HTERT RPE-1 (cell line): ENCODE data around the gene TTC7B.

Experiments used
- in situ Hi-C: fragments of 300-500 bp; cut with MboI; formaldehyde crosslinking; loops from 4 replicates; pipeline ENCODE4 v1.14.3; 2020; ENCODE audit warnings: low sequenced_read_pairs

The TTC7B gene

DNA sequence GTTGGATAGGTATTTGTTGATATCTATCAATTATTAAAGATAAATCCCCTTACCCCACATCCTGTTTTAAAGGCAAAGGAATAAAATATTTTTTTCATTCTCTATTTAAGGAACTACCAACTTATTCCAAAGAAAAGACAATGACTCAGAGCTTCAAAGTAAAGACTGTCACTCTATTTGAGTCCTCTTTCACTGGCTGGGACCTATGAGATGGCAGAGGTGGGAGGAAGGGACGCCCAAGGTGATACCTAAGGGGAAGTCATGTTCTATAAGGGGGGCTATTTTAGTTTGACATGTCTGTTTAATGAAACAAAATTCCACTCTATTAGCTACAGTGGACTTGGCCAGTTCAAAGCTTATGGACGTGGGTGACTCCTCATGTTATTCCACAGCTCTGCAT lies 209.8 kb downstream of the TTC7B start:
- in situ Hi-C loops, result no loop called here

DNA sequence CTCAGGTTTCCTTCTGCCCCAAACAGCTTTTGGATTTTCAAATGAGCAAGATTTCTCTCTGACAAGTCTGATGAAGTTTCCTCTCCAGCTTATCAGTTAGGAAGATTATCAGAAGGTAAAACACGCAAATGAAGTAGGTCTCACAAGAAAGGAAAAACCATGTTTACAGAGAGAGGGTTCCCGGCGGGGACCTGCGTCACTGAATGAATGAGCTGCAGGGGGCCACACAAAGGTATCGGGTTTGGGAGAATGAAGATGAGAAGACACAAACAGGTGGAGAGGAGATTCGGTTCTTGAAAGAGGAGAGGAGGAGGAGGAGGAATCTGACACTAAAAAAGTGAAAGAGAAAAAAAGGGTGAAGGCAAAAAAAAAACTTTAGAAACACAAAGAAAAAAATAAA lies 210.8 kb downstream of the TTC7B start:
- in situ Hi-C loops, result no loop called here

DNA sequence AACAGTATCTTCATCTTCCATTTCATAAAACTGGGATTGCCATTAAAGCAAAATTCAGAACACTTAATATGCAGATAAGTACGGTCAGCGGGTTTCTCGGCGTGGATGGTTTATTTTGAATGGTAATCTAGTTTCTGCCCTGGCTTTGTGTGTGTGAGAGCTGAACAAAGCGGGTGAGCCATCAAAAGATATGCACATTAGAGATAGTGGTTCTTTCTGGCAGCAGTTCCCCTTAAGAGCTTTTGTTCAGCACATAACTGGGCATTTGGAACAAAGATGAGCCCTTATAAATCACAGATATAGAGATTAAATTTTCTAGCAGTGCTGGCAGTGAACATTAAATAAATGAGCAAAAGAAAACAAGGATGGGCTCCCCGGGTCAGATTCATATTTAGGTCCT lies 211.9 kb downstream of the TTC7B start:
- in situ Hi-C loops, result no loop called here

DNA sequence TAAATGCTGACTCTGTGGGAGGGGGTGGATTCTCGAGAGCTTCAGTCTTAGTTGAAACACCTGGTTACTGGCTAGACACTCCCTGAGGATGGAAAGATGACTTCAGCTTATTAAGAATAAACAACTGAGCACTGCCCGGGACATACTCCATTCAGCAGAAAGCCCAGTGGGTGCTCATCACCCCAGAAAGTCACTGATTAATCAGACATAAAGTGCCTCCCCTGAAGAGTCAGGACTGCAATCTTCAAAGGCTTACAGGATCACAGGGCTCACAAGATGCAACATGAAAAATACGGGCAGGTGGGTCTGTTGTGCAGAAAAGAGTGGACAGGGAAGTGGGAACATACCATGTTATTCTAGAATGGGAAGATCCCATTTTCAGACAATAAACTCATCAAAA lies 212.4 kb downstream of the TTC7B start:
- in situ Hi-C loops, result no loop called here

DNA sequence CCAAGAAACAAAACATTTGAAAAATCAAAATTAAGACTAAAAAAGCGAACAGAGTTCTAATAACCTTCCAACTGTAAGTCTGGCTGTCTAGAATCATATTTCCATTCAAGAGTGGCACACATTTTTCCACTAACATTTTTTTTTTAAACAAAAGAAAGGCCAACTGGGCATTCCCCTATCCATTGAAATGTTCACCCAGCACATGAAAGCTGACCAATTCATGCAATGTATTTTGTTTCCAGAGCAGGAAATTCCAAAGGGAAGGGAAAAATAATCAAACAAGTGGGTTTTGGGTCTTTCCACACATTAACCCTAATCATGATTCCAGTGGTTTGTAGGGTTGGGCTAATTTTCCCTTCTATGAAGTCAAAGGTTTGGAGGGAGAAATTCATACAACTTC lies 212.9 kb downstream of the TTC7B start:
- in situ Hi-C loops, result no loop called here

DNA sequence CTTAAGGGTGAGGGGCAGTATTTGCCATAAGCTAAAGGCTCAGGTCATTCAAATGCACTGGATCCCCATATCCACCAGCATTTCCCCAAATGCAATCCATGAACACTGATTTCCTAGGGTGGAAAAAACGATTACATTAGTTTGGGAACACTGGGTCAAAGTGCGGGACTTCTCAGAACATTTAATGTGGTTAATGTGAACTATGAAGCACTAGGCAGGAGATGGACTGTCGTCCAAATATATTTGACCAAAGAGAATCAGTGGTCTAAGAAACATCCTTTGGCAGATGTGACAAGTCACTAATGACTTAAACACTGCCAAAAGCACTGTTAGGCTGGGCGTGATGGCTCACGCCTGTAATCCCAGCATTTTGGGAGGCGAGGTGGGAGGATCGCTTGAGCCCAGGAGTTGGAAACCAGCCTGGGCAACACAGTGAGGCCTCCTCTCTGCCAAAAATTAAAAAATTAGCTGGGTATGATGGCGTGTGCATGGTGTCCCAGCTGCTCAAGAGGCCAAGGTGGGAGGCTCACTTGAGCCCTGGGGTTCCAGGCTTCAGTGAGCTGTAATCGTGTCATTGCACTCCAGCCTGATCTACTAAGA lies 214.0 kb downstream of the TTC7B start:
- in situ Hi-C loops, result no loop called here

DNA sequence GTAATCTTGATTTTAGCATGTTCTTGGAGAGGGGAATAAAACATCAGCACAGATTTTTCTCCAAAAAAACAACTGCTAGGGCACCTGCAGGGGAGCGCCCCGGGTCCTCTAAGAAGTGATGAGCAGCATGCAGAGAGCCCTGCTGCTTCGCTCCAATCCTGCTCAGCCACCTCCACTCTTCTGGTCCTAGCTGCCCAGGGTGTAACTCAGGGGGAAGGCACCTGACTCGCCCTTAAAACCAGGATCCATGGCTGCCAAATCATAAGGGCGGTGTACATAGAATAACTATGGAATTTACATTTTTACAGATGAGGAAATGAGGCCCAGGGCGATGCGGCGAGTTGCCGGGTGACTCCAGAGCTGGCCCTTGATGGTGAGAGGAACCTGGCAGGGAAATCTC lies 214.7 kb downstream of the TTC7B start:
- in situ Hi-C loops, result no loop called here

DNA sequence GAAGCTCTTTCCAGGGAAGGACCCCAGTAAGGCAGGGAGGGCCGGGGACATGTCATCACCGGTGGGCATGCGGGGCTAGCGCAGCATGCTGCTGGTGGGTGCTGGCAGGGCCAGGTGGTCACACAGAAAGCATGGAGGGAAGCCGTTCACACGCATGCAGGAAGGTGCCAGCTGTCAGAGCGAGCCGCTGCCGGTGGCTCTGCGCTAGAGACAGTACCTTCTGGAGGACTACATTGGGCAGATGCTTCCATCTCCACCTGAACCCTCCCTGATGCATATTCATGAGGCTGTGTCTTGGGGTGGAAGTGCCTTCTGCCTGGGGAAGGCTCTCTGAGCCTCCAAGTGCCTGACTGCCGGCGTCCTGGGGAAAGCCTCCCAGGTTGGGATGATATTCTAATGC lies 215.6 kb downstream of the TTC7B start:
- in situ Hi-C loops, result no loop called here

DNA sequence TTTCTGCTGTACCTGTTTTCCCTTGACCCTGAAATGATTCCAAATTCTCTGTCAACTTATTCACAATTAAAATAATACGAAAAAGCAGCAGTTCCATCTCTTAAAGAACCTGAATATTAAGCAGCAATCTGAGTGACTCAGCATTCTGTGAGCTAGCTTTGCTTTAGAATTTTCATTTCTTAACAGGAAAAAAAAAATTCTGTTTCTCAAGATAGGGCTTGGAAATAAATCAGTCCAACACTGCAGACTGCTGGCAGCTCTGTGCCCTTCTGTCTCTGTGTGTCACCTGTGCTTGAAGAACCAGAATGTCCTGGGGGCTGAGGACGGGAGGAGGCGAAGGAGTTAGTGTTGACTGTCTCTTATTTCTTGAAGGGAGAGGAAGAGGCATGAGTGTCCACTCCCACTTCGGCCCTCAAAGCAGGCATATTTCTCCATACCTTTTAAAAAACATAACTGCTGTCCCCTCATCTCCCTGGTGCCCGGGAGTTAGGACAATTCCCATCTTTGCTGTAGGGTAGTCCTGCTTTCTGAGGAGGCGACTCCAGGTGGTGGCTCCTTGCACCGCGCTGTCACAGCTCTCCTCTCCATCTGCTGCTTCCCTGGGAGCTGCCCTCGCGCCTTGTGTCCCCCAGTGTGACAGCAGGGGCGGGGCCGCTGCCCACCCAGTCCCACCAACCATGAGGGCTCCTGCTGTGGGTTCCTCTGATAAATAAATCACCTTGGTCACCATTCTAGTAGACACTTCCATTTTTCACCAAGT lies 216.3 kb downstream of the TTC7B start:
- in situ Hi-C loops, result no loop called here

DNA sequence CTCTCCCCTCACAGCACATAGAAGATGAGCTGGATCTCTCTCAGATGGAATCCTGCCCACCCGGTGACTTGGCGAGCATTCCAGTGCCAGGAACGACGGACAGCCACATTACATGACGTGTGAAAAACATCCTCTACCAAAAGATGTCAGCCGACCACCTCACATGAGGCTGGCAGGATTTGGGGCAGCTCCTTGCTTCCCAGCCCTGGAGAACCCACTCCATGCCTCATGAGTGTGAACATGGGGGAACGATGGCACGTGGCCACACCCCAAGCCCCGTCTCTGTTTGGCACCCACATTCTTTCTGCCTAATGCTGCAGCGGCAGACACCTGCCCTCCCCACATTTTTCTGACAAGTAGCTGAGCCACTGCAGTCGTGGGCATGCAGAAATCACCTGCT lies 216.9 kb downstream of the TTC7B start:
- in situ Hi-C loops, result no loop called here

DNA sequence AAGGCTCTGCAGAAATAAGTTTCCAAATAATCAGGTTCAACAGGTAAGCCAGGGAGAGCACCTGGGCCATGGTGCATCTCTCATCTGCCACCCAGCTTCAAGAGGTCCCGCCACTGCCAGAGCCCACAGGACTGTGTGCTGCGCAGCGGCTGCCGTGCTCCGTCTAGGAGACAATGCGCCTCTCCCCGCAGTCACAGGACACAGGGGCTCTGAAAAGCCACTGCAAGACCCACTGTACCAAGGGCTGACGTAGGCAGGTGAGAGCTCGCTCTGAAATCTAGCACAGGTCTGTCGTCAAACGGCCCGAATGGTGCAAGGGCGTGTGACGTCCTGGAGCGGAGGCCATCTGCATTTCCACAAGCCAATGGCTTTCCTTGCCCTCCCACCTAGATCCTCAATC lies 218.3 kb downstream of the TTC7B start:
- in situ Hi-C loops, result no loop called here

DNA sequence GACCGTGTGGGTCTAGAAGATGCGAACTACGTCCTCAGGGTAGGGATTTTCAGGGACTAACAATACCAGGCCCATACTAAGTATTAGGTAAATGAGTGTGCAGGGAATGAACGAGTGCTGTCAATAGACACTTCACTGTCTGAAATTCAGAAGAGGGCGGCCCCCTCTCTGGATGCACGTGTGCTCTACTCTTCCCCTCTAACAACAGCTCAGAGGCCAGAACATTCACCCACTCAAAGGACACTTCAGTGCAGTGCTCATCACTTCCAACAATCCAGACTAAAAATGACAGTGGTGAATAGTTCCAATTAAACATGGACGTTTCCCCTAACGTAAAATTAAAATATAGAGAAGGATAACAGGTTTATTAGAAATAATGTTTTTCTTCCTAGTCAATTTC lies 219.5 kb downstream of the TTC7B start:
- in situ Hi-C loops, result no loop called here

DNA sequence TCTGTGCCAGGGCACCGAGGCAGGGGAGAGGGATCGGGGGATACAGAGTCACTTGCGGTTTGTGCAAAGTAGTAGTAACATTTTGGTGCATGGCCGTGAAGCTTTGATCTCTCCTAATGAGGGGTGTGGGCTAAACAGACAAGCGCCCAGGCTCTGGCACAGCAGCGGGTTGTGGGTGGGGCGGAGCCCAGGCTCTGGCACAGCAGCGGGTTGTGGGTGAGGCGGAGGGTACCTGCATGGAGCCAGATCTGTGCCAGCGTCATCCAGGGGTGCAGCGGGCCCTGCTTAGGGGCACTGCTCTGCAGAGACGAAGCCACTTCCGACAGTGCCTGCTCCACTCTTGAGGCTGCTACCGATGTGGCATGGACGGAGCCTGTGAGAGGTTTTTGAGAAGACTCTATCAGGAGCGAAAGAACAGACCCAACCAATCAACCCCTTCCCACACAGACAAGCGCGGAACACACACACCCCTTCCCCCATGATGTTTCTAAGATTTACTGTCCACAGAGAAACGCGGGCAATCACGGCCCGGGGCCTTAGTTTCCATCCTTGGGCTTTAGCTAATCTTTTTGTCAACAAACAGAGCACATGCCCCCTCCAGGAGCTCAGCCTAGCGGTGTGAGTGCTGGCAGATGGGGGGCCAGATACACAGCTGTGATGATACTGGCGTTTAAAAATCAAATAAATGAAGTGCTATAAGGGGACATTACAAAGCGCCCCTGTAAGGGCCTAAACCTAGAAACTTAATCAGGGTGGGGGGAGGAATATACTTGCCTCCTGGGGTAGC lies 222.8 kb downstream of the TTC7B start:
- in situ Hi-C loops, result no loop called here

DNA sequence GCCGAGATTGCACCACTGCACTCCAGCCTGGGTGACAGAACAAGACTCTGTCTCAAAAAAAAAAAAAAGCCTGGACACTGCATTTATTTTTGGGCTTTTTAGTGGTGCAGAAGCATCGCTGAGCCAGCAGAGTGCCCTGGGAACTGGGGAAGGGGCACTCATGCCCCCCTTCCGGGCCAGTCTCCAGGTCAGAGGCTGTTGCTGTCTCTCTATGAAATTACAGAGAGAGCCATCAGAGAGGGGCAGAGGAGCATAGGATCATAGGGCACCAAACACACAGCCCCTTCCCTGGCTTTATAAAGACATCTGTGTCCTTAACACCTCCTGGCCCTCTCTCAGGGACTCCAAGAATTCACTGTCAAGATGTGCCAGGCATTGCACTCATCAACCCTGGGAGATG lies 223.6 kb downstream of the TTC7B start:
- in situ Hi-C loops, result no loop called here

DNA sequence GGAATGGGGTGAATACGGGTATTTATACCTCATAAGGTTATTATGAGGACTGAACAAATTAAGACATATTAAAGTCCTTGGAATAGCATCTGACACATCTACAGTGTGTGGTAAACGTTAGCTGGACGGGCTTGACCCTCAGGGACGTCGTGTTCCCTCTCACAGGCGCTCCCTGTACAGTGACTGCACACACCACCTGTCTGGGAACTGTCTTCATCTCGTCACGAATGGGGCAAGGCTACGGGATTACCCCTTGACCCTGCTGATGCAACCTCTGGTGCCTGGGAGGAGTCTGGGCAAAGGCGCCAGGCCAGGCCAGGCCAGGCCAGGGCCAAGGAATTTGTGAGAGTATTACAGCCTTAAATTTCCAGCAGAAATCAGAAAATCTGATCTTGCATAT lies 228.3 kb downstream of the TTC7B start:
- in situ Hi-C loops, result no loop called here

DNA sequence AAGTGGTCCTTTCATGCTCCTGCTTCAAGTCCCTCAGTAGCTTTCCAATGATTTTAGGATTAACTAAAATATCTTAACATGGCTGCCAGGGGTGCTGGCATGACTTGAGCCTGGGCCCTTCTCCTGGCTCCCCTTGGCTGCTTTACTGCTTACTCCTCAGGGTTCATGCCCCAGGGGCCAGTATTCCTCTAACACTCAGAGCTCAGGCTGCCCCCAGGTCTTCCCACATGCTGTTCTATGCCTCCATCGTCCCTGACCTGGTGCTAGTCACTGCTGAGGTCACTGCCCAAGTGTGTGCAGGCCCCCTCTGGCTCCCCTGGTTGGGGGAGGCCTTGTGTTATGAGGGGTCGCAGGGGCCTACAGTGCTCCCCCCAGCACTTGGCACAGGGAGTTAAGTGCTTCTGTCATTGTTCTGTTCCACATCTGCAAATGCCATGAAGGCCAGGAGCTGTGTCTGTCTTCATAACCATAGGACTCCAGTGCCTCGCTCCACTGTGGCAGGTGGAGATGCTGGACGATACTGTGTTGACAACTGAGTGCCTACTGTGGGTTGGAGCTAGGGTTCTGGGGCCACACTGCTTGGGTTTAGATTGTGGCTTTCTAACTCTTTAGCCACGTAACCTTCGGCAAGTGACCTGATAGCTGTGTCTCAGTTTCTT lies 228.8 kb downstream of the TTC7B start:
- in situ Hi-C loops, result no loop called here

DNA sequence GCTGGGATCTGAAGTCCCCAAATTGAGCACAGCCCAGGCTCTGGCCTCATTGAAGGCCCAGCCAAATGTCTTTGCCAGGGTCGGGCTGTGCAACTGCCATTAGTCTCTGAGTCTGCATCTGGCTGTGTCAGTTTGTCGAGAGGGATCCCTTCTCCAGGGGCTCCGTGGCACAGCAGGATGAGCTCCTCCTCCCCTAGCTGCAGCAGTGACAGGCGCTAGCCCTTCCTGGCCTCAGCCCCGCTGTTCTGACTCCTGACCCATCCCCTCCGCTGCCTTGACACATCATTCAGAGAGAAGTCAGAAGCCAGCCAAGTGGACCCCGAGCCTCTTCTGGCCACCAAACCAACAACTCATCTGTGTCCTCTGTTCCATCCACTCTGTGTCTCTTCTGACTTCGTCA lies 231.1 kb downstream of the TTC7B start:
- in situ Hi-C loops, result no loop called here

DNA sequence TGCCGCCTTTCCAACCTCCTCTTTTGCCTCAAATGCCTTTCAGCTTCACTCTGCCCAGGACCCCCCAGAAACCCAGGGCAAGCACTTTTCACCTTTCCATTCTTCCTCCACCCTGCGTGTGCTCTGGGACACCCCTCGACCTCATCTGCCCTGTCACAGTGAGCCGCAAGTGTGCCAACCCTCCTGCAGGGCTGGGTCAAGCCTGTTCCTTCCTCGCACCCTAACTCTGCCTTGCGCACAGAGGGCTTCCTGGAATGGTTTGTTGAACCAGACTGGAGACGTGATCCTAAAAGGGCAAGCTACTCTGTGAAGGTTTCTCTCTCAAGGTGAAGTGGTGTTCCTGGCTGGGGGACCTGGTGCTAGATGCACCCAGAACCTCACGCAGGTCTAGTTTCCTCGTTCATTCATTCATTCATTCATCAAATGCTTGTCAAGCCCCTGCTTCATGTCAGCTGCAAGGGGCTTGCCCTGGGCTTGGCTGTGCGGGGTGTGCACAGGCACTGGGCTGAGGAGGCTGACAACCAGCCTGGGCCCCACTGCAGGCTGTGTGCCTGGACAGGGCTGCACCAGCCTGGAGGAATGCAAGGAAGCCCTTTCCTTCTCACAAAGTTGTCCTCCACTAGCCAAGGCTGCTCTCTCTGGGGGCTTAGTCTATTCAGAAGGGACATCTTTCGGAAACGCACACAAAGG lies 232.2 kb downstream of the TTC7B start:
- in situ Hi-C loops, result no loop called here

DNA sequence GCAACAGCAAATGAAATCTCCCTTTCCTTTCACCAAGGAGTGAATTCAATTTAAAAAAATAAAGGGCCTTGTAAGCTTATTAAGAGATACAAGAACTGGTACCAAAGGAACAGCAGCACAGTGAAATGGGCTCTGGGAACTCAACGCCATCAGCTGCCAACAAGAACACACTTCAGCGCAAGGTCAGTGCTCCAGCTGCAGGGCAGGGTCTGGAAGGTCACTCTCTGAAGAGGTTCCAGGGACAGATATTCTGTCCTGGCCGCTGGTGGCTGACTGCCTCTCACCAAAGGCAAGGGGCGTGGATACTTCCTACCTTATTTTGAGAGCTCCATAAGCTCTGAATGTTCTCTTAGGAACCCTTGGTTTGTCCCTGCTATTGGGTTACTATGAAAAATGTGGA lies 232.8 kb downstream of the TTC7B start:
- in situ Hi-C loops, result no loop called here

DNA sequence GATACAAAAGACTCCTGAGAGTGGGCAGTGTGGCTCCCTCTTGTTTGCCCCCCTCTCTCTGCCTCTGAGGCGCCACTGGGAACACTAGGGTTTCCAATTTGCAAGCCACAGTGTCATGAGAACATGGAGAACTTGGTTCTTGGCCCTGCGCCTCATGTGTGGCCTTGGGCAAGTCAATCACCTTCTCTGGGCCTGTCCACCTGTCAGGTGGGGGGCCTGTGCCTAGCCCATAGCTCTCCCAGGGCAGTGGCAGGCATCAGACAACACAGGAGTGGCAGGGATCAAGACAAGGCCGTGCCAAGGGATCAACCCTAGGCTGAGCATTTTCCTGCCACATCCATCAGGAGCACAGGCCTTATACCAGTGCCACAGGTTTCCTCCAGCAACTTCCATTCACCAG lies 234.1 kb downstream of the TTC7B start:
- in situ Hi-C loops, result no loop called here

DNA sequence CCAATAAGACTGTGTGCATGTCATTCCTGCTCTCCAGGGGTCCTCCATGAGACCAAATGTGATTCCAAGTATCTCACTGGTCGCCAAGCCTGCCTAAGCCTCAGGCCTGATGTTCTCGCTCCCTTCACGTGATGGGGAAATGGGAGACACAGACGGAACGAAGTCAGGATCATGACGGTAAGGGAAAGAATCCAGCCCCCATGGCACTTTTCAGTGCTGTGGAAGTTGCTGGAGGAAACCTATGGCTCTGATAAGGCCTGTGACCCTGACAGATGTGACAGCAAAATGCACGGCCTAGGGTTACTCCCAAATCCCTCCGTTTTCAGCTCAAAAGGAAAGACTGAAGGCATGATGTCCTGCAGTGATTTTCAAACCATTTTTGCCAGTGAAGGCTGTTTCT lies 234.5 kb downstream of the TTC7B start:
- in situ Hi-C loops, result no loop called here
